K562 (cell line): ENCODE measurements around the gene CHRDL1. TPM values are rescaled to one million over a fixed set of nuclear protein-coding genes. Genes with fewer than 3 reads are reported as not detected.

Experiments used
- ATAC-seq: fragments of 200-7000 bp; cut with Tn5 transposase; 3 replicates; pipeline ENCODE4 v1.9.1; 2020; ENCODE audit warnings: moderate library complexity
- BruUV-seq: library from RNA; stranded (reverse); fragments of 400-500 nt; replicated peaks from 2 replicates; lab custom pipeline; 2021; lab: Mats Ljungman, UMichigan
- CTCF ChIA-PET: fragments of 300-600 bp; formaldehyde crosslinking; extraction: SDS; loops from one replicate; lab custom pipeline; 2021; ENCODE audit warnings: low intra/inter-chr PET ratio; lab: Yijun Ruan, JAX
- POLR2A ChIA-PET: fragments of 300-600, 350-650 bp; sonication (Branson Sonifier 250); formaldehyde crosslinking; extraction: SDS; loops from one replicate; lab custom pipeline; 2021; ENCODE audit warnings: antibody characterized with exemption, inconsistent platforms; lab: Yijun Ruan, JAX
- DNase-seq, 4 experiments: peaks; one replicate each; pipeline versions ENCODE4 v3.0.0 to v3.0.0-alpha.2; 2011 to 2018; ENCODE audit warnings: low spot score in 3 of 4, mixed read lengths in 3 of 4; ENCODE audit errors: extremely low read depth in 1 of 4
- FAIRE-seq: peaks from 2 replicates; lab custom pipeline; 2011; peaks lifted over from hg19 to GRCh38; lab: Jason Lieb, UNC
- H2AFZ ChIP-seq: 2 replicates; pipeline ENCODE4 v1.6.0; 2011; ENCODE audit warnings: low read depth, low read length, control low read depth, inconsistent platforms
- H3K27ac ChIP-seq: fragments of 200-600 bp; 3 replicates; pipeline ENCODE4 v1.8.0; 2011; ENCODE audit warnings: low read depth, mild to moderate bottlenecking, control low read depth, inconsistent platforms, low read length, moderate library complexity, mixed read lengths; ENCODE audit errors: extremely low read depth
- H3K27me3 ChIP-seq, 2 experiments: fragments of 300-600 bp in 1 of 2; 2 replicates in 1 of 2; 3 replicates in 1 of 2; pipeline versions ENCODE4 v1.6.0 to v1.8.0; 2011; ENCODE audit warnings: inconsistent platforms in 2 of 2, low read length in 2 of 2, mild to moderate bottlenecking in 1 of 2, mixed read lengths in 1 of 2, moderate library complexity in 1 of 2; ENCODE audit not compliant: control insufficient read depth in 2 of 2, insufficient read depth in 2 of 2
- H3K36me3 ChIP-seq: fragments of 300-600 bp; 3 replicates; pipeline ENCODE4 v1.8.0; 2011; ENCODE audit warnings: mild to moderate bottlenecking, low read length, inconsistent platforms; ENCODE audit not compliant: control insufficient read depth, insufficient read depth
- H3K4me1 ChIP-seq, 2 experiments: fragments of 200-600 bp in 1 of 2; replicated peaks in 1 of 2; 2 replicates in 1 of 2; 3 replicates in 1 of 2; pipeline versions ENCODE4 v1.5.1 to v1.8.0; 2011; ENCODE audit warnings: inconsistent platforms in 2 of 2, low read length in 2 of 2, mild to moderate bottlenecking in 1 of 2, mixed read lengths in 1 of 2, moderate library complexity in 1 of 2; ENCODE audit not compliant: control insufficient read depth in 2 of 2, insufficient read depth in 2 of 2
- H3K4me2 ChIP-seq: 2 replicates; pipeline ENCODE4 v1.6.1; 2011; ENCODE audit warnings: low read length, control low read depth, inconsistent platforms, mixed read lengths; ENCODE audit not compliant: insufficient read depth
- H3K4me3 ChIP-seq: fragments of 200-600 bp; sonication (generic), shearing (Covaris generic); 2 replicates; pipeline ENCODE4 v1.5.1; 2016; ENCODE audit warnings: control low read depth, inconsistent platforms
- H3K79me2 ChIP-seq: fragments of 200-600 bp; 3 replicates; pipeline ENCODE4 v1.8.0; 2011; ENCODE audit warnings: low read length, inconsistent platforms; ENCODE audit not compliant: control insufficient read depth, insufficient read depth
- H3K9ac ChIP-seq, 2 experiments: 2 replicates each; pipeline versions ENCODE4 v1.6.0 to v1.6.1; 2011; ENCODE audit warnings: low read depth in 2 of 2, low read length in 2 of 2, control low read depth in 1 of 2, inconsistent platforms in 1 of 2, mild to moderate bottlenecking in 1 of 2, mixed read lengths in 1 of 2; ENCODE audit not compliant: insufficient read depth in 1 of 2
- H3K9me1 ChIP-seq: one replicate; pipeline ENCODE4 v1.6.0; 2011; ENCODE audit warnings: inconsistent platforms, mild to moderate bottlenecking, low read length, moderate library complexity; ENCODE audit not compliant: control insufficient read depth, insufficient read depth
- H3K9me3 ChIP-seq: replicated peaks from 2 replicates; pipeline ENCODE4 v1.5.1; 2011; ENCODE audit warnings: low read depth, low read length, inconsistent platforms; ENCODE audit not compliant: control insufficient read depth, insufficient read depth
- H4K20me1 ChIP-seq: replicated peaks from 2 replicates; pipeline ENCODE4 v1.6.1; 2011; ENCODE audit warnings: low read length, inconsistent platforms, mixed read lengths; ENCODE audit not compliant: control insufficient read depth, insufficient read depth
- CAMTA2 ChIP-seq: fragments of 250-450 bp; sonication (Bioruptor Pico); conservative IDR thresholded peaks from 2 replicates; pipeline ENCODE4 v1.5.1; 2022
- CC2D1A ChIP-seq: fragments of 450-650 bp; IDR thresholded peaks from 2 replicates; pipeline ENCODE4 v1.6.1; 2017; ENCODE audit warnings: mild to moderate bottlenecking
- EHMT2 ChIP-seq: fragments of 450-650 bp; IDR thresholded peaks from 2 replicates; pipeline ENCODE4 v1.6.1; 2018; ENCODE audit warnings: antibody characterized with exemption
- ELF1 ChIP-seq: fragments of 200-800 bp; sonication (Bioruptor generic); IDR thresholded peaks from 2 replicates; pipeline ENCODE4 v1.6.1; 2016; ENCODE audit warnings: missing genetic modification characterization, missing compliant biosample characterization
- MXD1 ChIP-seq: fragments of 250-450 bp; sonication (Bioruptor Pico); IDR thresholded peaks from 2 replicates; pipeline ENCODE4 v1.8.0; 2021; ENCODE audit warnings: borderline replicate concordance, mild to moderate bottlenecking, moderate library complexity; ENCODE audit not compliant: poor library complexity, severe bottlenecking
- NFRKB ChIP-seq: fragments of 450-650 bp; IDR thresholded peaks from 2 replicates; pipeline ENCODE4 v1.6.1; 2016; ENCODE audit warnings: low read depth
- OTX1 ChIP-seq: fragments of 450-650 bp; formaldehyde crosslinking; IDR thresholded peaks from 2 replicates; pipeline ENCODE4 v1.4.0; 2022; ENCODE audit warnings: mild to moderate bottlenecking
- PML ChIP-seq: IDR thresholded peaks from 2 replicates; pipeline ENCODE4 v1.6.1; 2012; ENCODE audit warnings: low read length, inconsistent platforms
- POLR2A ChIP-seq: fragments of 450-650 bp; conservative IDR thresholded peaks from 2 replicates; pipeline ENCODE4 v1.6.1; 2016
- SOX6 ChIP-seq: fragments of 450-650 bp; IDR thresholded peaks from 2 replicates; pipeline ENCODE4 v1.6.1; 2014; ENCODE audit warnings: mild to moderate bottlenecking
- SREBF2 ChIP-seq: sonication (generic); formaldehyde crosslinking; IDR thresholded peaks from 2 replicates; pipeline ENCODE4 v1.4.0; 2020; ENCODE audit warnings: mild to moderate bottlenecking, missing genetic modification reagents
- TBL1XR1 ChIP-seq, 2 experiments: IDR thresholded peaks; 2 replicates each; pipeline ENCODE4 v1.6.1; 2012; ENCODE audit warnings: improper control_type of control experiment in 2 of 2, low read length in 2 of 2, mild to moderate bottlenecking in 1 of 2
- ZNF277 ChIP-seq: fragments of 250-450 bp; sonication (Bioruptor Pico); IDR thresholded peaks from 2 replicates; pipeline ENCODE4 v1.8.0; 2022; ENCODE audit warnings: inconsistent platforms, mild to moderate bottlenecking, moderate library complexity, borderline replicate concordance
- WGBS: fragments of 100-300 bp; shearing (Covaris generic); methylation state at CpG from one replicate; pipeline ENCODE4 v1.1.6; 2016; ENCODE audit warnings: low coverage, mixed read lengths; ENCODE audit not compliant: insufficient coverage; ENCODE audit errors: missing lambda C conversion rate; 5-methylcytosine and 5-hydroxymethylcytosine counted together
- in situ Hi-C: fragments of 300-500 bp; cut with MboI; formaldehyde crosslinking; loops from 4 replicates; pipeline ENCODE4 v1.15.0; 2018; ENCODE audit warnings: inconsistent platforms, mixed read lengths
- intact Hi-C: fragments of 100-400 bp; cut with micrococcal nuclease; formaldehyde crosslinking; loops from 2 replicates; pipeline ENCODE4 v1.14.2; 2022
- polyA plus RNA-seq, 8 experiments: library from polyadenylated mRNA; depleted of rRNA in 4 of 8; stranded (reverse) in 5 of 8; unstranded in 3 of 8; fragments of >200 nt; fragmentation: Nextera tagmentation in 2 of 8; fragmentation: Illumina TruSeq in 1 of 8; extraction: Ambion mirVana in 2 of 8; extraction: Trizol in 1 of 8; gene quantifications; 2 replicates each; pipeline versions ENCODE4 v1.2.1 to v1.2.3, GENCODE V29; 2011 to 2014; ENCODE audit warnings: inconsistent platforms in 1 of 8, missing spikeins in 1 of 8
- total RNA-seq, 7 experiments: library from RNA; depleted of rRNA in 6 of 7; stranded (reverse); fragments of >200 nt in 6 of 7; fragmentation: Illumina TruSeq in 2 of 7; extraction: Trizol in 2 of 7; gene quantifications; 2 replicates each; pipeline versions ENCODE4 v1.2.1 to v1.2.3, GENCODE V29; 2011 to 2021; ENCODE audit warnings: low replicate concordance in 1 of 7

Gene CHRDL1
- total and polyA plus RNA-seq, 9 of the 15 experiments (the other 6 are each of a cell fraction or from before 2014, with no cell fraction given), result not detected

- no peaks in the 10 kb centered on the region for H3K9me1 ChIP-seq
- no peaks in the 10 kb centered on the region for H4K20me1 ChIP-seq
- 0% methylated on average over 2 of the region's 2 CpGs for WGBS
- ChIA-PET CTCF (no interaction called here), POLR2A (no interaction called here)
- H3K9me3 ChIP-seq, result no peaks in the 10 kb centered on the region
- no peak overlapping the region for H3K4me3 ChIP-seq
- FAIRE-seq (no peak), DNase-seq (no peak), ATAC-seq (no peak)
- TF ChIP-seq SREBF2 (CRISPR knock-in tag) (no peak), PML (no peak), NFRKB (no peak), OTX1 (CRISPR knock-in tag) (no peak), CC2D1A (no peak), TBL1XR1 (IDR thresholded peaks at IDR 0.05; ENCODE audit: low read length in 2 of 2) (no peak), ELF1 (no peak), SOX6 (no peak), POLR2A (no peak), EHMT2 (no peak), ZNF277 (no peak), CAMTA2 (no peak), MXD1 (CRISPR knock-in tag) (no peak)
- no peak overlapping the region for H3K9ac ChIP-seq
- no TSS peak for BruUV-seq
- H3K79me2 ChIP-seq, result no peaks in the 10 kb centered on the region
- in situ Hi-C loops, result no loop called here
- H3K4me2 ChIP-seq, result no peak overlapping the region
- no peaks in the 10 kb centered on the region for H3K36me3 ChIP-seq
- no peaks in the 10 kb centered on the region for H3K27me3 ChIP-seq
- no peaks in the 10 kb centered on the region for H3K4me1 ChIP-seq
- intact Hi-C loops, result no loop called here
- H2AFZ ChIP-seq, result no peak overlapping the region
- H3K27ac ChIP-seq, result no peak overlapping the region
Observed at GRCh38 chrX:110745288-110745687, 50.3 kb downstream of the CHRDL1 start.
